Measurements from ENCODE around the gene EHD4.

EHD4 gene

GRCh38 chr15:41895957-41896356 lies 76.4 kb downstream of the EHD4 start:
- no peak for DNase-seq (ENCODE audit: low read depth in 2 of 2)

DNA sequence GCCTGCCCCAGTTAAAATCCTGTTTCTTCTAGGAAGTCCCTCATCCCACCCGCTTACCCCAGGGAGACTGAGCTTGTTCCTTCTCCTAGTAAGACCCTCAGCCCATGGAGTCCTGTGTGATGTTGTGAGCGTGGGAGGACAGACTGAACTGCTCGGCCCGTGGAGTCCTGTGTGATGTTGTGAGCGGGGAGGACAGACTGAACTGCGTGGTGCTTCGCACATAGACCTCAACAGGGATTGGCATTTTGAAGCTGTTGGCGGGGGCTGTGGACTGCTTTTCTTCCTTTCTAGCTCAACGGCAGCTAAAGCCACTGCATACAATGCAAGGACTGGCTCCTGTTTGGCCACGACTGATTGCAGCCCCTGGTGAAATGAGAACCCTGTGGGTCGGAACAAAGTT lies 76.9 kb downstream of the EHD4 start:
- DNase-seq (ENCODE audit: low read depth in 2 of 2): no peak

- peak; percentile 65 to 67 for DNase-seq (ENCODE audit: low read depth in 2 of 2)
These were observed 77.4 kb downstream of the EHD4 start for GRCh38 chr15:41894791-41895463.

- DNase-seq (ENCODE audit: low read depth in 2 of 2): no peak
These were observed 78.0 kb downstream of the EHD4 start for GRCh38 chr15:41894251-41894790.

GRCh38 chr15:41893422-41894250 lies 78.7 kb downstream of the EHD4 start, which contains the start of gene SPTBN5:
Gene SPTBN5, minus strand, starts transcription at chr15:41894053. Its CDS starts 556 bp downstream, at chr15:41893497.
- DNase-seq (ENCODE audit: low read depth in 2 of 2): no peak

DNA sequence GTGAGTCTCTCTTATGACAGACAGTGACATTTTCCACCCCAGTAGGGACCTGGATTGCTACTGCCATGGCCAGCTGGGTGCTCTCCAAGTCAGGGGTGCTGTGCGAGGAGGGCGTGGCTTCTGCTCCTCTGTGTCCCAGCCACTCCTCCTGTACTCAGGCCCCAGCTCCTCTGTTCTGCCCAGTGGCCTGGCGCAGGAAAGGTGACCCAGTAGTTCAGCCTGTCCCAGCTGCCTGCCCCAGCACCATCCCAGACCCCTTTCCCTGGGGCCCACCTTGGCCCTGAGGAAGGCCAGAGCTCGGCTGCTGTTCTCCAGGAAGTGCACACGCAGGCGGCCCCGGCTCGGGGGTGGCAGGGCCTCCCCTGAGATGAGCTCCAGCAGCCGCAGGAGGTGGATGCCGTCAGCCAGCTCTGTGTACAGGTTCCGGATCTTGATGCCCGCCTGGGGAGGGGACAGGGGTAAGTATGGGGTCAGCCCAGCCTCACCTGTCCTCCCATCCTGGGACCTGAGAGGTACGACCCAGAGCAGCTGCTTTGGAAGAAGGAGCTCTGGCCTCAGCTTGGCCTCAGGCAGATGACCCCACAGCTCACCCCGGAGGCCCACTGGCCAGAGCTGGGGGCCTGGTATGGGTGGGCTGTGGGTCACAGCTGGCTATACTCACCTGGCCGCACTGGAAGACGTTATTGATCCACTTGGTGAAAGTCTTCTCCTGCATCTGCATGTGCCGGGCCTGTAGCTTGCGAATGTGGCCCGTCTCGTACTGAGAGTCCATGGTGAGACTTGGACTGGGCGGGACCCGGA lies 79.5 kb downstream of the EHD4 start:
- DNase-seq (ENCODE audit: low read depth in 2 of 2): no peak

- no peak for DNase-seq (ENCODE audit: low read depth in 2 of 2)
These were observed 80.4 kb downstream of the EHD4 start for GRCh38 chr15:41891946-41892345.

DNA sequence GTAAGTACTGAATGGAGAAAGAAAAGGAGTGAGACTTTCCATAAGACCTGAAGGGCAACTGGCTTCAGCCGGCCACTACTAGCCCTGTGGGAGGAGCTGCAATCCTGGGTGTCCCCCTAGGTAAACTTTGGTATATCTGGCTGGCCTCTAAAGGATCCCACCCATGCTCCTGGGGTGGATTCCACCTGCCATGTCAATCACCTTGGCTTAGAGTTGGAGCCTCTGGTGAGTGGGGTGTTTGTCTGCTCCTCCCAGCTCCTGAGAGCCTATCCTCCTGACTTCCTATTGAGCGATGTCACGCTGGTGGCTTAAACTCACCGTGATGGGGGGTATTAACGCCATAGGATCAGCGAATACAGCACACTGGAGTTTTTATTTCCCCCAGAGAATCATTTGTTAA lies 81.1 kb downstream of the EHD4 start:
- DNase-seq (ENCODE audit: low read depth in 2 of 2): no peak

- no peak for DNase-seq (ENCODE audit: low read depth in 2 of 2)
These were observed 82.2 kb downstream of the EHD4 start for GRCh38 chr15:41890050-41890690.

GRCh38 chr15:41888662-41889253 lies 83.6 kb downstream of the EHD4 start:
- DNase-seq (ENCODE audit: low read depth in 2 of 2): no peak

GRCh38 chr15:41887893-41888292 lies 84.5 kb downstream of the EHD4 start:
- no peak for DNase-seq (ENCODE audit: low read depth in 2 of 2)

GRCh38 chr15:41887161-41887560 lies 85.2 kb downstream of the EHD4 start:
- DNase-seq (ENCODE audit: low read depth in 2 of 2): no peak

DNA sequence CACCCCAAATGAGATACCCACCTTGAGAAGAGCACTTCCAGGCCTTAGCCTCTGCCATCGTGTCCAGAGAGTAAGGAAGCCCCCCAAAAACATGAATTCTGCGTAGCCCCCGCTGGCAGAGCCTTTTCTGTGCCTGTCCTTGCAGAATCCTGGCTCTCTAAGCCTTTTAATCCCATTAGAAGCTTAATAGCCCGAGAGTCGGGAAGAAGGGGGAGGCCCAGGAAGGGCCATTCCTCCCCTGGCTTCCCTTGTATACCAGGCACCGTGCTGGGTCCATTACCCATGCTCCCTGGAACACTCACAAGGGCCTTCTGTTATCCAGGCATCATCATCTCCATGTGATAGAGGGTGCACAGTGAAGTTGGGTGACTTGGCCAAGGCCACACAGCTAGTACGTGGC lies 85.6 kb downstream of the EHD4 start:
- DNase-seq (ENCODE audit: low read depth in 2 of 2): no peak

- DNase-seq (ENCODE audit: low read depth in 2 of 2): no peak
These were observed 86.5 kb downstream of the EHD4 start for GRCh38 chr15:41885841-41886240.

- no peak for DNase-seq (ENCODE audit: low read depth in 2 of 2)
These were observed 87.0 kb downstream of the EHD4 start for GRCh38 chr15:41885321-41885720.

DNA sequence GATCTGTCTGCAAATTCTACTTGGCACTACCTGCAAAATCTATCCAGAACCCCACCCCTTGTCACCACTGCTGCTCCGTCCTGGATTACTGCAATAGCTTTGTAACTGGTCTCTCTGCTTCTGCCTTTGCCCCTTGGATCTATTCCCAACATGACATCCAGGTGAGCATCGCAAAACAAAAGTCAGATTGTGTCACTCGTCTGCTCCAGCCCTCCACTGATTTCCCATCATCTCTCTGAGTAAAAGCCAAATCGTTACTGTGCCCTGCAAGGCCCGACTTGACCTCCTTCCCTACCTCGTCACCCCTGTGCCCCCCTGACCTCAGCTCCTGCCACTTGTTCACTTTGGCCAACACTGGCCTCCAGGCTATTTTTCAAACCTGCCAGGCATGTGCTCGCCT lies 87.9 kb downstream of the EHD4 start:
- DNase-seq (ENCODE audit: low read depth in 2 of 2): no peak

DNA sequence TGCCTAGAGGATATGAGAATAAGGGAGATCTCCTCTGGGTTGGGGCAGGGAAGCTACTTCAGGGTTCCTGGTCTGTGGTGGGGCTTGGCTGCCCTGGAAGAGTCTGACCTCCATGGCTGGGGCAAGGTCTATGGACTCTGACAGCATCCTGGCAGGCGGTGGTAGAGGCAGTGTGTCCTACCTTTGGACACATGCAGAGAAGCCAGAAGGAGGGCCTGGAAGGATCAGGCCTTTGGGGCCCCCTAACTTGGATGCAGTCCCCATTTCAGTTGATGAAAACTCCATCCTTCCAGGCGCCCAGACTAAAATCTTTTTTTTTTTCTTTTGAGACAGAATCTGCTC lies 88.9 kb downstream of the EHD4 start:
- no peak for DNase-seq (ENCODE audit: low read depth in 2 of 2)

DNA sequence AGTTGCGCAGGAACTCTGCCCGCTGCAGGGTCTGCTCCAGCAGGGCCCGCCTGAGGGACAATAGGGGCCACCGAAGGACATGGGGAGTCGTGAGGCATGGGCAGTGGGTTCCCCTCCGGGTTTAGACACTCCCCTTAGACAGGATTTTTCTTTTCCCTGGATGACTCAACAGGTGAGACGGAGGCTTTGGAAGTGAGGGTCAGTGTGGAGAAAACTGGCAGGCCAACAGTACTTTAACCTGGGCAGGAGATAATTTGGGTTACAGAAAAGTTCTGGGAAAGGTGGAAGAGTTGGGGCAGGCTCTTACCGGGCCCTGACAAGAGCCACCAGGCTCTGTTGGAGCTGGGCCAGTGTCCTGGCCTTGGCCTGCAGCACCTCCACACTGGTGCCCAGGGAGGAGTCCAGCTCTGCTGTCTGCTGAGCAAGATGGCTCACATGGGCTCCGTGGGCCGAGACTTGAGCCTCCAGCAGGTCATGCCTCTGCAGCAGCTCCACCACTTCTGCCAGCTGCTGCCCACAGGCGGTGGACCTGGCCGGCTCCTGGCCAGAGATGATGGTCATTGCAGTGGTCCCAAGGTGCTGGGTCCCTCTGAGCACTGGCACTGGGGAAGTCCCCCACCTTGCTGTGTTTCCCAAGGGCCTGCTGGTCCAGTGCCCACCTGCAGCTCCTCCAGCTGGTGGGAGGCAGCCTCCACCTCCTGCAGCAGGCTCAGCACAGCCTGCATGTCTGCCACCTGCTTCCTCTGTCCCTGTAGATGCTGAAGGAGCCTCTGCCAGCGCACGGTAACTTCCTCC lies 89.5 kb downstream of the EHD4 start:
- no peak for DNase-seq (ENCODE audit: low read depth in 2 of 2)

DNA sequence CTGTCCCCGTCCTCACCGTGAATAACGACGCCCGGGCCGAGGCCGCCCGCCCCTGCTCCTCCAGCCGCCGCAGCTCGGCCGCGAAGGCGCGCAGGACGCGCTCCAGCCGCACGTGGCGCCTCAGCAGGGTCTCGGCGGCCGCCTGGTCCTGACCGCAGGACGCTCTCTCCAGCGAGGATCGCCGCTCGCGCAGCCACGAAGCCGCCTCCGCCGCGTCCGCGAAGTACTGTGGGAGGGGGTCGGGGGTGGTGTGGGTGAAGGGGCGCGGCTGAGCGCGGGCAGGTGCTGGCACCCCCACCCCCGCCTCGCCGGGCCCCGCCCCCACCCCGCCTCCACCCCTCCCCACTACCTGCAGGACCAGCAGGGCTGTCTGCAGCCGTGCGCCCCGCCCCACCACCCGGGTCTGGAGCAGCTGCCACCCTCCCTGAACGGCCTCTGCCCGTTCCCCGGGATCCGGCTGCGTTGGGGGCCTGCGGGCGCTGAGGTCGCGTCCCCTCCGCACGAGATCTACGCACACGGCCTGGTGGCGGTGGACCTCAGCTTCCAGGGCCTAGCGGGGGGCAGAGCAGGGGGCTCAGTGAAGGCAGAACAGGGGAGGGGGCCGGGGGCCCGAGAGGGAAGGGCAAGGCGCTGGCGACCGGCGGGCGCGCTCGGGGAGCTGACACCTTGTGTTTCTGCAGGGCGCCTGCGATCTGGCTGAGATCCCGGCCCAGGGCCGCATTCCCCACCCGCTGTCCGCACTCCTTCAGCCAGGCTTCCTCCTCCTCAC lies 90.3 kb downstream of the EHD4 start:
- DNase-seq (ENCODE audit: low read depth in 2 of 2): no peak

DNA sequence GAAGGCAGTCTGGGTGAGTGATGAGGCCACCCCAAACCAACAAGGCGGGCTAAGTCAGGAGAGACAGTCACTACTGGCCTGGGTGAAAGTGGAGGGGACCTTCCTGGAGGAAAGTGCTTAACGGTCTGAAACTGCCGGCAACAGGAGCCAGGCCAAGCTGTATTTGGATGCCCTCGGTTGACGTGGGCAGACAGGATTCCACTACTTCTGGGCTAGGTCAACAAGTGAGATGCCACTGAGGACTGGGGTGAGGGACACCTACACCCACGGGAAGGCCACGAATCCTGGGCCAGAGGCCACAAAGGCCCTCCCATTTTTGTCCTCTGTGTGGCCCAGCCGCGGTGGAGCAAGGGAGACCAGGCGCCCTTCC lies 90.8 kb downstream of the EHD4 start:
- no peak for DNase-seq (ENCODE audit: low read depth in 2 of 2)

All from stimulated activated CD8-positive, alpha-beta memory T cell treated with anti-CD3 and anti-CD28 coated beads, Interleukin-2, amount 100 ng/mL, for 48 hours (primary cell).